ENCODE measurements around the gene CAMK1. TPM values are rescaled to one million over a fixed set of nuclear protein-coding genes. Genes with fewer than 3 reads are reported as not detected.

Gene CAMK1
- total RNA-seq = 82.9 TPM

DNA sequence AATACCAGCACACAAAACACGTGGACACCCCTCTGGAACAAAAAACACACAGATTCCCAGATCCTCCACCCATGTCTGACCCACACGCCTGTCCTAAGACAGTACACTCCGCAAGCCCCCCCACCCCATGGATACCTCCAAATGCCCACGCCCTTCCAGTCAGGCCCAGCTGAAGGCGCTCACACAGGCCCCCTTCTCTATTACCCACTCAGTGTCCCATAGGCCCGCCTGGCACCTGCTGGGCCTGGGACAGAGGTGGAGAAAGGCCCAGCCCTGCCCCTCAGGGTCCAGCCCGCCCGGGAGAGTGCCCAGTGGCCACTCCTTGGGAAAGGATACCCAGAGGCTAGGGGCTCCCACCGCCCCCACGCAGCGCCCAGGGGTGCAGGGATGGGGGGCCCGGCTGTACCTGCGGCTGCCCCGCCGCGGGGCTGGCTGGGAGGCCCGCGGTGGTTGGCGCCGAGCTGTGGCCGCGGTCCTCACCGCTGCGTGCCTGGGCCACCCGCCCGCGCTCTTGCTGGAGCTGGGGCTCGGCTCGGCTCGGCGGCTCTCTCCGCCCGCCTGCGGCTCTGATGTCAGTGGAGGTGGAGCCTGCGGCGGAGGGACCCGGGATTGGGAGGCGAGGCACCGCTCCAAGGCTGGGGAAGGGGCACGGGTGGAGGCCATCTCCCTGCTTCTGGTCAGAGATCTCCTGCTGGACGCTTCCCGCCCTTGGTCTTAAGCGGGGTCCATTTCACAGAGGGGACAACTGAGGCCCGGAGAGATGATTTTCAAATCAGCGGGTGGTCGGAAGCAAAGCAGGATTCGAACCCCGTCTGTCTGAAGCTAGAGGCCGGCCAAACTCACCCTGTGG, at the start of gene CAMK1:
TSS of gene CAMK1 (minus strand) at position 522 of the 850 bp plus-strand sequence. CDS start 2,198 bp downstream, outside the sequence.
- Histone ChIP-seq H3K4me3 (peak within 1 kb of the TSS; percentile 73 to 92), H3K9me3 (no peaks in the 10 kb centered on the region), H3K36me3 (peaks cover 8 to 13% of the 10 kb centered on the region in 2 donors), H3K27me3 (no peaks in the 10 kb centered on the region), H3K4me1 (peaks cover 0 to 25% of the 10 kb centered on the region in 2 donors), H3K27ac (peak within 1 kb of the TSS; percentile 81 to 88)
- DNase-seq (ENCODE audit: low spot score in 2 of 2) = peak; percentile 43 to 91
- TF ChIP-seq, protein P1, sequence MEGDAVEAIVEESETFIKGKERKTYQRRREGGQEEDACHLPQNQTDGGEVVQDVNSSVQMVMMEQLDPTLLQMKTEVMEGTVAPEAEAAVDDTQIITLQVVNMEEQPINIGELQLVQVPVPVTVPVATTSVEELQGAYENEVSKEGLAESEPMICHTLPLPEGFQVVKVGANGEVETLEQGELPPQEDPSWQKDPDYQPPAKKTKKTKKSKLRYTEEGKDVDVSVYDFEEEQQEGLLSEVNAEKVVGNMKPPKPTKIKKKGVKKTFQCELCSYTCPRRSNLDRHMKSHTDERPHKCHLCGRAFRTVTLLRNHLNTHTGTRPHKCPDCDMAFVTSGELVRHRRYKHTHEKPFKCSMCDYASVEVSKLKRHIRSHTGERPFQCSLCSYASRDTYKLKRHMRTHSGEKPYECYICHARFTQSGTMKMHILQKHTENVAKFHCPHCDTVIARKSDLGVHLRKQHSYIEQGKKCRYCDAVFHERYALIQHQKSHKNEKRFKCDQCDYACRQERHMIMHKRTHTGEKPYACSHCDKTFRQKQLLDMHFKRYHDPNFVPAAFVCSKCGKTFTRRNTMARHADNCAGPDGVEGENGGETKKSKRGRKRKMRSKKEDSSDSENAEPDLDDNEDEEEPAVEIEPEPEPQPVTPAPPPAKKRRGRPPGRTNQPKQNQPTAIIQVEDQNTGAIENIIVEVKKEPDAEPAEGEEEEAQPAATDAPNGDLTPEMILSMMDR (IDR thresholded peaks at IDR 0.05) = no peak
- intact Hi-C loops (cut with DNase I) = loop anchor here (1.0 kb wide), 3 partner anchors 20 to 38 kb away; partner anchors contain the start of genes BRPF1, OGG1 and TADA3

DNA sequence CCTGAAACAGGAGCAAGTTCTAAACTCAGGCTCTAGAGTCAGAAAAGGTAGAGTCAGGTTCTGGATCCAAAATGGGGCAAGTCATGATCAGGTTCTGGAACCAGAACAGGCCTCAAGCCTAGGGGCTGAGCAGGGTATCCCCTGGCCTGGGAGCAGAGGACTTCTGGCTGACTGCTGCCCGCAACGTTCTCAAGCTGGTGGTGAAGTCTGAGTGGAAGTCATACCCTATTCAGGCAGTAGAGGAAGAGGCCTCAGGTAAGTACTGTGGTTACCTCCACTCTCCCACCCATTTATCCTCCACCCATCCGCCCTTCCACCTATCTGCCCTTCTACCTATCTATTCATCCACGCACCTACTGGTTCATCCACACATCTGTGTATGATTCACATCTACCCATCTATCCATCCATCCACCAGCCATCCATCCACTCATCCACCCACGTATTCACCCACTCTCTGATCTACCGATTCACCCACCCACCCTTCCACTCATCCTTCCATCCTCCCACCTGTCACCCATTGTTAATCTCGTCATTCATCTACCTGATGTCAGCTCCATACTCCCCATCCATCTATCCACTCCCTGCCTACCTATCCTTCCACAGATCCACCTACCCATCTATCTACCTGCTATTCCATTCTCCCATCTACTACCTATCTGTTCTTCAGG, 49.1 kb upstream of the CAMK1 start:
- Histone ChIP-seq H3K27ac (no peak overlapping the region), H3K36me3 (peaks cover 9 to 16% of the 10 kb centered on the region in 2 donors), H3K27me3 (no peaks in the 10 kb centered on the region), H3K4me1 (no peaks in the 10 kb centered on the region), H3K9me3 (no peaks in the 10 kb centered on the region), H3K4me3 (no peak overlapping the region)
- no peak for DNase-seq (ENCODE audit: low spot score in 2 of 2)
- TF ChIP-seq, protein P1 (IDR thresholded peaks at IDR 0.05) = no peak
- intact Hi-C loops (cut with DNase I) = no loop called here

DNA sequence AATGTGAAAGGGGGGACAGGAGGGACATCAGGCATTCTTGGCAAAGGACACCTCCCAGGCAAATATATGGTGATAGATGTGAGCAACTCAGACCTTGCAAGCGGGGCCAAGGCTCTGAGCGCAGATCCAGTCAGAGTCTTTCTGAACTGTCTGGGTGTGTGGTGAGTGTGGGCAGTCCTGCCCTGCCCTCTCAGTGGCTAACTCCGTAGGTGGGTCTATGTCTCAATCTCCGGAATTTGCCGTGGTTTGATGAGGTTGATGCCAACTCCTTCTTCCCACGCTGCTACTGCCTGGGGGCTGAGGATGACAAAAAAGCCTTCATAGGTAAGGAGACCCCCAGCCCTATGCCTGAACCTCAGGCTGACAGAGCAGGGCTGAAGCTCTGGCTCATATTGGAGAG, 47.7 kb upstream of the CAMK1 start:
- Histone ChIP-seq H3K4me1 (no peaks in the 10 kb centered on the region), H3K27me3 (no peaks in the 10 kb centered on the region), H3K9me3 (no peaks in the 10 kb centered on the region), H3K36me3 (peaks cover 9 to 16% of the 10 kb centered on the region in 2 donors), H3K27ac (no peak overlapping the region), H3K4me3 (no peak overlapping the region)
- intact Hi-C loops (cut with DNase I) = no loop called here
- TF ChIP-seq, protein P1 (IDR thresholded peaks at IDR 0.05) = no peak
- no peak for DNase-seq (ENCODE audit: low spot score in 2 of 2)

DNA sequence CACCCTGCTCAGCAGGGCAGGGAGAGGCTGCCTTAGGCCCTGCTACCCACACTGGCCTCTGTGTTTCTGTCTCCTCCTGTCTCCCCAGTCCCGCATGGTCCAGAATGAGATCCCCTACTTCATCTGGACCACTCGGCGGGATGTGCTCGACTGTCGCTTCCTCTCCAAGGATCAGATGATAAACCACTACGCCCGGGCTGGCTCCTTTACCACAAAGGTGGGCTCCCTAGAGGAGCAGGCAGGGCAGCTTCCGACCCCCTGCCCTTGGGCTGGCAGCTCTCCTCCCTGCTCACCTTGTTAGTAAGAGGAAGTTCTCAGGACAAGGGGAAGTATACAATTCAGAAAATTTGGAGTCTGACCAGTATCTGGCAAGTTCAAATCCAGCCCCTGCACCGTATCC, 46.2 kb upstream of the CAMK1 start:
- no peak for DNase-seq (ENCODE audit: low spot score in 2 of 2)
- TF ChIP-seq, protein P1 (IDR thresholded peaks at IDR 0.05) = no peak
- H3K36me3 ChIP-seq = peaks cover 9 to 16% of the 10 kb centered on the region in 2 donors

DNA sequence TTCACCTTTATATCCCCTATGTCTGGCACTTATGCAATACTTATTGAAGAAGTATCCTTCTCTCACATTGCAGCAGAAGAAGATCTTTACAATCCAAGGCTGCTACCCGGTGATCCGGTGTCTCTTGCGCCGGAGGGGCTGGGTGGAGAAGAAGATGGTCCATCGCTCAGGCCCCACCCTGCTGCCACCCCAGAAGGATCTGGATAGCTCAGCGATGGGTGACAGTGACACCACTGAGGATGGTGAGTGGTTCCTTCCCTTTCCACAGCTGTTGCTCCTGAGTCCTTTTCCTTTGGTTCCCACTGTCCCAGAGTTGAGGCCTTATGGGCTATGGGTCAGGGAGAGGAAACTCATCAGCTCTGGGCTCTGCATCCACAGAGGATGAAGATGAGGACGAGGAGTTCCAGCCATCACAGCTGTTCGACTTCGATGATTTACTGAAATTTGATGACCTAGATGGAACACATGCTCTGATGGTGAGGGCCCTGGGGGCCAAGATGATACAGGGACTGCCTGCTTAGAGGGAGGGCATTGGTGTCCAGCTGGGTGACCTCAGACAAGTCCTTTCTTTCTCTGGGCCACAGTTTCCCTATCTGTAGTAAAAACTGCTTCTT, 43.2 kb upstream of the CAMK1 start:
- Histone ChIP-seq H3K36me3 (peaks cover 2 to 8% of the 10 kb centered on the region in 2 donors), H3K9me3 (no peaks in the 10 kb centered on the region), H3K4me3 (no peak overlapping the region), H3K27me3 (no peaks in the 10 kb centered on the region), H3K4me1 (peaks cover 5 to 10% of the 10 kb centered on the region in 2 donors), H3K27ac (no peak overlapping the region)
- TF ChIP-seq, protein P1 (IDR thresholded peaks at IDR 0.05) = no peak
- DNase-seq (ENCODE audit: low spot score in 2 of 2) = no peak
- intact Hi-C loops (cut with DNase I) = no loop called here

More for the DNA sequence above, 46.2 kb upstream of the CAMK1 start:
- no peak overlapping the region for H3K27ac ChIP-seq
- H3K9me3 ChIP-seq = no peaks in the 10 kb centered on the region
- intact Hi-C loops (cut with DNase I) = no loop called here
- peaks cover 0 to 4% of the 10 kb centered on the region in 2 donors for H3K4me1 ChIP-seq
- H3K4me3 ChIP-seq = no peak overlapping the region
- no peaks in the 10 kb centered on the region for H3K27me3 ChIP-seq
